Measurements from ENCODE around the gene NAA80.

- TF ChIP-seq POLR2A (IDR thresholded peaks at IDR 0.05; ENCODE audit: low read length) (no peak), GATA1 (IDR thresholded peaks at IDR 0.05; ENCODE audit: low read depth, low read length) (no peak)
These were observed 2.4 kb downstream of the NAA80 start for GRCh38 chr3:50296721-50297383.

Measured in erythroblast (primary cell).